Sigmoid colon (tissue), 7 donors: ENCODE measurements around the gene P2RY8. TPM values are rescaled to one million over a fixed set of nuclear protein-coding genes. Genes with fewer than 3 reads are reported as not detected.
A peak's percentile ranks its signal among the peaks of the same experiment; 100 is the strongest.
"Not testable (repeated sequence)": the region's sequence is repeated elsewhere in the genome, so short reads cannot be mapped to it uniquely, and the experiment has no call there.

ENCODE experiments used
- DNase-seq: peaks from one replicate; pipeline ENCODE4 v3.0.0-alpha.2; 2019
- H3K27ac ChIP-seq, 4 donors: fragments of 200-600 bp; sonication (generic); one replicate each; pipeline ENCODE4 v1.5.1; 2016 to 2019; ENCODE audit warnings: mild to moderate bottlenecking in 1 of 4
- H3K27me3 ChIP-seq, 3 donors: fragments of 200-600 bp; sonication (generic); one replicate each; pipeline ENCODE4 v1.5.1; 2019; ENCODE audit warnings: mild to moderate bottlenecking in 1 of 3
- H3K36me3 ChIP-seq, 4 donors: fragments of 200-600 bp; sonication (generic); one replicate each; pipeline ENCODE4 v1.5.1; 2016 to 2019
- H3K4me1 ChIP-seq, 4 donors: fragments of 200-600 bp; sonication (generic); one replicate each; pipeline ENCODE4 v1.5.1; 2017 to 2019
- H3K4me3 ChIP-seq, 4 donors: fragments of 200-600 bp; sonication (generic); one replicate each; pipeline ENCODE4 v1.5.1; 2017 to 2019; ENCODE audit warnings: mild to moderate bottlenecking in 2 of 4, moderate library complexity in 1 of 4
- H3K9me3 ChIP-seq, 4 donors: fragments of 200-600 bp in 3 of 4; sonication (generic) in 3 of 4; one replicate each; pipeline versions ENCODE4 v1.5.1 to v1.6.1; 2013 to 2019
- CTCF ChIP-seq, 4 experiments: fragments of 450-650 bp in 3 of 4; fragments of 200-600 bp in 1 of 4; IDR thresholded peaks; one replicate each; pipeline ENCODE4 v1.5.1; 2016 to 2019; ENCODE audit warnings: antibody characterized with exemption in 4 of 4, mild to moderate bottlenecking in 3 of 4, moderate library complexity in 2 of 4
- EP300 ChIP-seq, 4 donors: sonication (generic); formaldehyde crosslinking; IDR thresholded peaks; one replicate each; pipeline ENCODE4 v1.6.1; 2017; ENCODE audit warnings: antibody characterized with exemption in 4 of 4
- POLR2A ChIP-seq, 2 donors: fragments of 450-650 bp; IDR thresholded peaks; one replicate each; pipeline ENCODE4 v1.6.1; 2016; ENCODE audit warnings: antibody characterized with exemption in 2 of 2, mild to moderate bottlenecking in 2 of 2, moderate library complexity in 2 of 2
- POLR2AphosphoS5 ChIP-seq, 4 donors: sonication (generic); formaldehyde crosslinking; IDR thresholded peaks; one replicate each; pipeline ENCODE4 v1.6.1; 2017; ENCODE audit warnings: antibody characterized with exemption in 4 of 4
- whole genome bisulfite sequencing, 2 donors: extraction: QIAGEN DNeasy Blood & Tissue Kit; methylation state at CpG; one replicate each; pipeline ENCODE4 v1.1.7; 2013; 5-methylcytosine and 5-hydroxymethylcytosine counted together
- intact Hi-C: fragments of 100-400 bp; cut with DNase I; formaldehyde crosslinking; loops from one replicate; pipeline ENCODE4 v1.15.1; 2023
- polyA plus RNA-seq, 3 donors: library from polyadenylated mRNA; stranded (reverse); fragments of 200-250 nt; gene quantifications; one replicate each; pipeline ENCODE4 v1.2.3, GENCODE V29; 2013
- total RNA-seq, 4 donors: library from RNA; depleted of rRNA; stranded (reverse); fragments of >200 nt; gene quantifications; one replicate each; pipeline ENCODE4 v1.1.0, GENCODE V29; 2016
- donor health status: healthy with polysubstance abuse.
- donor health status: Bipolar disorder and iron deficiency.
- donor health status: healthy.

P2RY8 gene
- total and polyA plus RNA-seq, 7 donors = 0.28 to 15.0 (median 0.87) TPM; not detected in 1

DNA sequence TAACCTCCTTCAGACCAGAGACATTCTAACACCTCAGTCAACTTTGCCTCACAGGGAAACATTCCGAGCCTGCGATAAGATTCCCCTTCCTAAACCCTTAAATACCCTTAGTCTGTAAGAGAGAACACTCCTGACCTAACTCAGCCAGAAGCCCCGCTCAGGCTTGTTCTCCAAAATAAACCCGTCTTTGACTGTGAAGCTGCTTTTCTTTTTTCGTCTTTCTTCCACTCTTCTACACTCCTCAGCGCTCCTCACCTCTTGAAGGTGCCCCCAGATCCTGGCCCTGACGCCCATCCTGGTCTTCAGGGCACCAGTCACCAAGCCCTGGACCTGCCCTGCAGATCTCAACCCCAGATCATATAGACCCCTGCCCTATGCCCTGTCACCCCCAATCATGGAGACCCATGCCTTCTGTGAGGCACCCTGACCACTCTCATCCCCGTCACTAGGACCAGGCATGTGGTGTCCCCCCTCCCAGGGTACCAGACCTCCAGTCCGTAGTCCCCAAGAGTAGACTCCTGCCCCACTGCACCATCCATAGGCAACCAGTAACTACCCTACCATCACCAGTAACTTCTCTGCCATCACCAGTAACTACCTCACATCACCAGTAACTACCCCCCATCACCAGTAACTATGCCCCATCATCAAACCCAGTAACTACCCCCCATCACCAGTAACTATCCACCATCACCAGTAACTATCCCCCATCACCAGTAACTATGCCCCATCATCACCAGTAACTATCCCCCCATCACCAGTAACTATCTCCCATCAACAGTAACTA, 87.8 kb downstream of the P2RY8 start:
- Histone ChIP-seq H3K36me3 (no peaks in the 10 kb centered on the region), H3K4me3 (no peak overlapping the region), H3K27ac (no peak overlapping the region), H3K4me1 (peaks cover 0 to 34% (median 31%) of the 10 kb centered on the region in 4 donors), H3K9me3 (no peaks in the 10 kb centered on the region), H3K27me3 (no peaks in the 10 kb centered on the region)
- TF ChIP-seq POLR2A (IDR thresholded peaks at IDR 0.05) (no peak), POLR2AphosphoS5 (IDR thresholded peaks at IDR 0.05) (no peak), EP300 (IDR thresholded peaks at IDR 0.05) (no peak), CTCF (IDR thresholded peaks at IDR 0.05) (no peak)
- DNase-seq = peak; percentile 19
- intact Hi-C loops = no loop called here
- 92 to 94% methylated on average over 9 of the region's 9 CpGs for WGBS, 2 donors

- intact Hi-C loops = not testable (repeated sequence)
- peak; percentile 15 for DNase-seq
Measured at GRCh38 chrX:1448573-1449001, 88.4 kb downstream of the P2RY8 start.

DNA sequence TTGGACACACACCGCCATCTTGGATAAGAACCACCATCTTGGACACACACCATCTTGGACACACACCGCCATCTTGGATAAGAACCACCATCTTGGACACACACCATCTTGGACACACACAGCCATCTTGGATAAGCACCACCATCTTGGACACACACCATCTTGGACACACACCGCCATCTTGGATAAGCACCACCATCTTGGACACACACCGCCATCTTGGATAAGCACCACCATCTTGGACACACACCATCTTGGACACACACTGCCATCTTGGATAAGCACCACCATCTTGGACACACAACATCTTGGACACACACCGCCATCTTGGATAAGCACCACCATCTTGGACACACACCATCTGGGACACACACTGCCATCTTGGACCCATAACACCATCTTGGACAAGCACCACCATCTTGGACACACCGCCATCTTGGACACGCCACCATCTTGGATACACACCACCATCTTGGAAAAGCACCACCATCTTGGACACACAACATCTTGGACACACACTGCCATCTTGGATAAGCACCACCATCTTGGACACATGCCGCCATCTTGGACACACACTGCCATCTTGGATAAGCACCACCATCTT, 88.9 kb downstream of the P2RY8 start:
- H3K4me3 ChIP-seq, intact Hi-C loops, H3K27ac ChIP-seq, H3K36me3 ChIP-seq, H3K9me3 ChIP-seq, H3K27me3 ChIP-seq: not testable (repeated sequence)
- peaks cover 0 to 32% (median 29%) of the 10 kb centered on the region in 4 donors for H3K4me1 ChIP-seq
- WGBS, 2 donors = 97 to 98% methylated on average over 8 of the region's 8 CpGs
- DNase-seq = peak; percentile 27

More at GRCh38 chrX:1448573-1449001, 88.4 kb downstream of the P2RY8 start:
- H3K4me3 ChIP-seq, H3K9me3 ChIP-seq, H3K27ac ChIP-seq, H3K27me3 ChIP-seq, H3K36me3 ChIP-seq: not testable (repeated sequence)
- peaks cover 0 to 32% (median 29%) of the 10 kb centered on the region in 4 donors for H3K4me1 ChIP-seq
- WGBS, 2 donors = 98 to 99% methylated on average over 5 of the region's 5 CpGs

DNA sequence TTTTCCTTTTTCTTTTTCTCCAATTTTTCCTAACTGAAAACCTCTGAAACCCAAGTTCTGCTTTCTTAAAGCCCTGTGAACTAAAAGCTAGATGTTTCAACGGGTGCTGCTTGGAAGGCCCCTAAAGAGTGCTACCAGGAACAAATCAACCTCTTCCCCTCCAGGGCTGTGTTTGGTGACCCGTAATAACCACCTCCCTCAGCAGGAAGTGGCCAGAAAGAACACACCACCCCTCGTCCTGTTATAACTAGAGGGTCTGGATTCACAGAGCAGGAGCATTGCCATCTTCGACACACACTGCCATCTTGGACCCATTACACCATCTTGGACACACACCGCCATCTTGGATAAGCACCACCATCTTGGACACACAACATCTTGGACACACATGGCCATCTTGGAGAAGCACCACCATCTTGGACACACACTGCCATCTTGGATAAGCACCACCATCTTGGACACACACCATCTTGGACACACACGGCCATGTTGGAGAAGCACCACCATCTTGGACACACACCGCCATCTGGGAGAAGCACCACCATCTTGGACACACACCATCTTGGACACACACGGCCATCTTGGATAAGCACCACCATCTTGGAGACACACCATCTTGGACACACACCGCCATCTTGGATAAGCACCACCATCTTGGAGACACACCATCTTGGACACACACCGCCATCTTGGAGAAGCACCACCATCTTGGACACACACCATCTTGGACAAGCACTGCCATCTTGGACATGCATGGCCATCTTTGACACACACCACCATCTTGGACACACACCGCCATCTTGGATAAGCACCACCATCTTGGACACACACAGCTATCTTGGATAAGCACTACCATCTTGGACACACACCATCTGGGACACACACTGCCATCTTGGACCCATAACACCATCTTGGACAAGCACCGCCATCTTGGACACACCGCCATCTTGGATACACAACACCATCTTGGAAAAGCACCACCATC, 89.7 kb downstream of the P2RY8 start:
- H3K36me3 ChIP-seq, H3K27me3 ChIP-seq, H3K9me3 ChIP-seq, intact Hi-C loops, H3K27ac ChIP-seq, H3K4me3 ChIP-seq: not testable (repeated sequence)
- peak; percentile 38 for DNase-seq
- whole genome bisulfite sequencing, 2 donors = 87 to 94% methylated on average over 13 of the region's 13 CpGs
- H3K4me1 ChIP-seq = peaks cover 0 to 32% (median 27%) of the 10 kb centered on the region in 4 donors

DNA sequence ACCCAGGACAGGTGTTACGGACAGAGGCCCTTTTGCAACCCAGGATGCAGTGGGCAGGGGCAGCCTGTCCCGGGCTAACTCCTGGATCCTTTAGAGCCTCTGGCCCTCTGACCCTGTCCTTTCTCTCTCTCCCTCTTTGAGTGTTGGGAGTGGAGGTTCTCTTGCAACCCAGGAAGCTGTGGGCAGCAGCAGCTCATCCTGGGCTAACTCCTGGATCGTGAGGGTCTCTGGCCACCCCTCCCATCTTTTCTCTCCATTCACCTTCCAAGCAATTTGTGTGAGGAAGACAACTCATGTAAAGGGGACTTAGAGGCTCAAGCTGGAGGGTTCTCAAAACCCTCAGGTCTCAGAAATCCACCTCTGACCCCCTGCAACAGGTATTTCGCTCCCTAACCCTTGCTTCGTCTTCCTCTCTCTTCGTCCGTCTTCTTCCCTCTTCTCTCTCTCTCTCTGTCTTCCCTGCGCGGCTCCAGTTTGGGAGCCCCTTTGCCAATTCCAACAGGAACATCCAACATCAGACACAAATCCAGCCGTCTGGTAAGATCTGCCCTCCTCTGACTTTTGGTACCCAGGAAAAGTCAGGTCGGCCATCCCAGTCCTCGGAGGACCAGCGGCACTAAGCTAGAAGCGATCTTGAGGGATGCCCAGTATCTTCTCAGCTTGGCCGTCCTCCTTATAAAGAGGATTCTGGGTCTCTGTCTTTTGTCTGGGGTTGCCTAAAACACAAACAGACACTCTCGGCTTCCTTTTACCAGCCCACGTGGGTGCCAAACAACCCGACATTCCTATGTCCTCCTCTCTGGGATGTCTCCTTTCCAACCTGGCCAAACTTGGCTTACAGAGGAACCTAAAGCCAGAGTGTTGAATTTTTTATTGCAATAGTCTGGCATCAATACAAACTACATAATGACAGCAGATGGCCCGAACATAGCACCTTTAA, 92.2 kb downstream of the P2RY8 start:
- TF ChIP-seq POLR2A (IDR thresholded peaks at IDR 0.05) (no peak), POLR2AphosphoS5 (IDR thresholded peaks at IDR 0.05) (peak in 2 of 4 donors; percentile 18 to 51)
- H3K27ac ChIP-seq = peak overlapping the region in 2 of 4 donors; percentile 20 to 52
- 96% methylated on average over 19 of the region's 19 CpGs for WGBS, 2 donors
- H3K9me3 ChIP-seq = no peaks in the 10 kb centered on the region
- peaks cover 0 to 10% (median 4%) of the 10 kb centered on the region in 4 donors for H3K4me1 ChIP-seq
- H3K4me3 ChIP-seq = no peak overlapping the region
- H3K36me3 ChIP-seq = peaks cover 0 to 8% (median 0%) of the 10 kb centered on the region in 4 donors
- no peaks in the 10 kb centered on the region for H3K27me3 ChIP-seq
- intact Hi-C loops = no loop called here
- peak; percentile 33 for DNase-seq

GRCh38 chrX:1443496-1444075, 93.4 kb downstream of the P2RY8 start:
- Histone ChIP-seq H3K27me3 (no peaks in the 10 kb centered on the region), H3K27ac (no peak overlapping the region), H3K9me3 (no peaks in the 10 kb centered on the region), H3K36me3 (peaks cover 0 to 21% (median 6%) of the 10 kb centered on the region in 4 donors), H3K4me3 (no peak overlapping the region), H3K4me1 (peaks cover 0 to 10% (median 4%) of the 10 kb centered on the region in 4 donors)
- peak; percentile 46 for DNase-seq
- WGBS, 2 donors = 85 to 89% methylated on average over 26 of the region's 26 CpGs
- intact Hi-C loops = no loop called here
- no peak for TF ChIP-seq EP300 (IDR thresholded peaks at IDR 0.05)
- TF ChIP-seq CTCF (IDR thresholded peaks at IDR 0.05) = no peak
- TF ChIP-seq POLR2AphosphoS5 (IDR thresholded peaks at IDR 0.05) = no peak
- no peak for TF ChIP-seq POLR2A (IDR thresholded peaks at IDR 0.05)
